Neural progenitor cell (in vitro differentiated cells): ENCODE data around the gene EFCC1. TPM values are rescaled to one million over a fixed set of nuclear protein-coding genes. Genes with fewer than 3 reads are reported as not detected.

Experiments used
- DNase-seq: peaks from one replicate; pipeline ENCODE4 v3.0.0-alpha.2; 2016; ENCODE audit warnings: low spot score
- H2AFZ ChIP-seq: fragments of 200-600 bp; sonication (generic); replicated peaks from 2 replicates; pipeline ENCODE4 v1.6.1; 2016; ENCODE audit warnings: antibody characterized with exemption
- H3F3A ChIP-seq: fragments of 200-600 bp; sonication (generic); 2 replicates; pipeline ENCODE4 v1.6.1; 2016; ENCODE audit warnings: antibody characterized with exemption, low read depth
- H3K27ac ChIP-seq: fragments of 200-600 bp; sonication (generic); 2 replicates; pipeline ENCODE4 v1.5.1; 2016; ENCODE audit warnings: mild to moderate bottlenecking
- H3K27me3 ChIP-seq: fragments of 200-600 bp; sonication (generic); 2 replicates; pipeline ENCODE4 v1.6.1; 2016; ENCODE audit warnings: mild to moderate bottlenecking, moderate library complexity
- H3K36me3 ChIP-seq: fragments of 200-600 bp; sonication (generic); 2 replicates; pipeline ENCODE4 v1.5.1; 2016
- H3K4me1 ChIP-seq: fragments of 200-600 bp; sonication (generic); 2 replicates; pipeline ENCODE4 v1.6.1; 2016; ENCODE audit warnings: mixed run types
- H3K4me2 ChIP-seq: fragments of 200-600 bp; sonication (generic); 2 replicates; pipeline ENCODE4 v1.6.1; 2016
- H3K4me3 ChIP-seq: fragments of 200-600 bp; sonication (generic); 2 replicates; pipeline ENCODE4 v1.5.1; 2016
- H3K79me2 ChIP-seq: fragments of 200-600 bp; sonication (generic); 2 replicates; pipeline ENCODE4 v1.6.1; 2016; ENCODE audit warnings: low read depth
- H3K9ac ChIP-seq: fragments of 200-600 bp; sonication (generic); 2 replicates; pipeline ENCODE4 v1.6.1; 2016
- H3K9me3 ChIP-seq: fragments of 200-600 bp; sonication (generic); 2 replicates; pipeline ENCODE4 v1.5.1; 2016; ENCODE audit warnings: low read depth
- H4K20me1 ChIP-seq: fragments of 200-600 bp; sonication (generic); 2 replicates; pipeline ENCODE4 v1.6.1; 2016; ENCODE audit warnings: low read depth
- H3K27ac Mint-ChIP-seq: 3 replicates; pipeline ENCODE4 v1.8.0; 2021; ENCODE audit warnings: mixed read lengths
- H3K27me3 Mint-ChIP-seq: 2 replicates; pipeline ENCODE4 v1.8.0; 2022; ENCODE audit warnings: low read depth, mild to moderate bottlenecking, inconsistent platforms, moderate library complexity, mixed read lengths; ENCODE audit not compliant: insufficient read depth
- H3K36me3 Mint-ChIP-seq: 3 replicates; pipeline ENCODE4 v1.8.0; 2021; ENCODE audit warnings: mixed read lengths
- H3K4me1 Mint-ChIP-seq: 3 replicates; pipeline ENCODE4 v1.8.0; 2021; ENCODE audit warnings: mixed read lengths
- H3K4me3 Mint-ChIP-seq: 3 replicates; pipeline ENCODE4 v1.8.0; 2021; ENCODE audit warnings: mild to moderate bottlenecking, moderate library complexity, mixed read lengths
- H3K9me3 Mint-ChIP-seq: 3 replicates; pipeline ENCODE4 v1.8.0; 2020; ENCODE audit warnings: mixed read lengths
- EZH2 ChIP-seq: fragments of 200-600 bp; sonication (generic); IDR thresholded peaks from 2 replicates; pipeline ENCODE4 v1.6.1; 2017; ENCODE audit warnings: antibody characterized with exemption, mild to moderate bottlenecking, moderate library complexity
- EZH2phosphoT487 ChIP-seq: fragments of 200-600 bp; sonication (generic); IDR thresholded peaks from 2 replicates; pipeline ENCODE4 v1.6.1; 2017; ENCODE audit warnings: antibody characterized with exemption
- total RNA-seq: library from RNA; depleted of rRNA; stranded (reverse); fragments of >200 nt; gene quantifications from 2 replicates; pipeline ENCODE4 v1.2.3, GENCODE V29; 2015; ENCODE audit warnings: low replicate concordance
- TF ChIP-seq, protein P1 (sequence below): fragments of 200-600 bp; sonication (generic); IDR thresholded peaks from 2 replicates; pipeline ENCODE4 v1.5.1; 2017; ENCODE audit warnings: antibody characterized with exemption, mild to moderate bottlenecking

The EFCC1 gene
- total RNA-seq, 1 donor from 2014 or later, result 1.1 TPM

- no peak overlapping the region for H3K4me3 Mint-ChIP-seq
- peaks cover 35% of the 10 kb centered on the region for H3K4me1 Mint-ChIP-seq
- Histone ChIP-seq H3K79me2 (no peaks in the 10 kb centered on the region), H3K27me3 (no peaks in the 10 kb centered on the region), H3K4me2 (no peak overlapping the region), H3K9ac (no peak overlapping the region), H3F3A (peaks cover 7% of the 10 kb centered on the region), H3K4me1 (peaks cover 12% of the 10 kb centered on the region), H3K4me3 (no peak overlapping the region), H2AFZ (no peak overlapping the region), H3K9me3 (no peaks in the 10 kb centered on the region), H3K36me3 (no peaks in the 10 kb centered on the region), H3K27ac (no peak overlapping the region), H4K20me1 (no peaks in the 10 kb centered on the region)
- H3K9me3 Mint-ChIP-seq, result peaks cover 2% of the 10 kb centered on the region
- H3K27ac Mint-ChIP-seq, result peak overlapping the region; percentile 84
- no peak for TF ChIP-seq EZH2phosphoT487
- TF ChIP-seq EZH2, result no peak
- TF ChIP-seq, protein P1, sequence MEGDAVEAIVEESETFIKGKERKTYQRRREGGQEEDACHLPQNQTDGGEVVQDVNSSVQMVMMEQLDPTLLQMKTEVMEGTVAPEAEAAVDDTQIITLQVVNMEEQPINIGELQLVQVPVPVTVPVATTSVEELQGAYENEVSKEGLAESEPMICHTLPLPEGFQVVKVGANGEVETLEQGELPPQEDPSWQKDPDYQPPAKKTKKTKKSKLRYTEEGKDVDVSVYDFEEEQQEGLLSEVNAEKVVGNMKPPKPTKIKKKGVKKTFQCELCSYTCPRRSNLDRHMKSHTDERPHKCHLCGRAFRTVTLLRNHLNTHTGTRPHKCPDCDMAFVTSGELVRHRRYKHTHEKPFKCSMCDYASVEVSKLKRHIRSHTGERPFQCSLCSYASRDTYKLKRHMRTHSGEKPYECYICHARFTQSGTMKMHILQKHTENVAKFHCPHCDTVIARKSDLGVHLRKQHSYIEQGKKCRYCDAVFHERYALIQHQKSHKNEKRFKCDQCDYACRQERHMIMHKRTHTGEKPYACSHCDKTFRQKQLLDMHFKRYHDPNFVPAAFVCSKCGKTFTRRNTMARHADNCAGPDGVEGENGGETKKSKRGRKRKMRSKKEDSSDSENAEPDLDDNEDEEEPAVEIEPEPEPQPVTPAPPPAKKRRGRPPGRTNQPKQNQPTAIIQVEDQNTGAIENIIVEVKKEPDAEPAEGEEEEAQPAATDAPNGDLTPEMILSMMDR, result no peak
- H3K36me3 Mint-ChIP-seq, result peaks cover 26% of the 10 kb centered on the region
- no peak for DNase-seq
- H3K27me3 Mint-ChIP-seq, result peaks cover 4% of the 10 kb centered on the region
Observed at GRCh38 chr3:129018751-129019150, 17.6 kb downstream of the EFCC1 start.

DNA sequence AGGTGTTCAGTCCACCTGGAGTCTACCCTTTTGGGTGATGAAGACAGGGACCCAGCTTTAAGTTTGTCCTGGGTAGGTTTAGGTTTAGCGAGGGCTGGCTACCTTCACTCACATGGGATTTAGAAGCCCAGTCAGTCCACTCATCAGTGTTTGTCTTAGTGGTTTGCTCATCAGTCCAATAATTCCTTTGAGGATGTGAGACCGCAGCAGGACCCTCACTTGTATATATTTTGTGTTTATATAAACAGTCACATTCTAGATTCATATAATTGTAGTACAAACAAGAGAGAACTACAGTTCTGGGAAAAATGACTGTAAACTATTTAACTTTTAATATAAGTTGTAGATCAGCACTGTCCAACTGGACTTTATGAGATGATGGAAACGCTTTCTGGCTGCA, 18.2 kb downstream of the EFCC1 start:
- Mint-ChIP-seq H3K4me3 (no peak overlapping the region), H3K27ac (no peak overlapping the region), H3K4me1 (peaks cover 35% of the 10 kb centered on the region), H3K27me3 (peaks cover 3% of the 10 kb centered on the region), H3K36me3 (peaks cover 28% of the 10 kb centered on the region), H3K9me3 (peaks cover 2% of the 10 kb centered on the region)
- H3K27me3 ChIP-seq, result no peaks in the 10 kb centered on the region
- H2AFZ ChIP-seq, result no peak overlapping the region
- no peaks in the 10 kb centered on the region for H3K36me3 ChIP-seq
- H3K4me2 ChIP-seq, result no peak overlapping the region
- peaks cover 7% of the 10 kb centered on the region for H3F3A ChIP-seq
- TF ChIP-seq, protein P1, result no peak
- no peak for TF ChIP-seq EZH2phosphoT487
- no peak for TF ChIP-seq EZH2
- H4K20me1 ChIP-seq, result no peaks in the 10 kb centered on the region
- no peak overlapping the region for H3K27ac ChIP-seq
- H3K4me3 ChIP-seq, result no peak overlapping the region
- DNase-seq, result no peak
- H3K79me2 ChIP-seq, result no peaks in the 10 kb centered on the region
- H3K4me1 ChIP-seq, result peaks cover 12% of the 10 kb centered on the region
- no peaks in the 10 kb centered on the region for H3K9me3 ChIP-seq
- no peak overlapping the region for H3K9ac ChIP-seq

DNA sequence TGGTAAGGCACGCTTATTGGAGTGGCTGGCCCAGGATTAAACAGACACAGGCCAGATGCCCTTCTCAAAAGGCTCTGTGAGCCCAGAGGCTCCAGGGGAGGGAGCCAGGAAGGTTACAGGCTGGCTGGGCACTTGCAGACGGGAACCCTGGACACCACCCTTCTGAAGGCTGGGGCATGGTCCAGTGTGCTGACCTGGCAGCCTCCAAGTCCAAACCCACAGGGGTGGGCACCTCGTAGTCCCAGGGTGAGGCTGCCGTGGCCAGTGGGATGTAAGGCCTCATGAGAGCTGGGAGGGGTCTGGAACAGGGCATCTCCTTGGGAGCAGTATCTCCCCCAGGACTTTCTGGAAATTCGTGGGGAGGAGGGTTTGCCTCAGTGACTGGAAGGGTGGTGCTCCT, 19.6 kb downstream of the EFCC1 start:
- Histone ChIP-seq H3F3A (peaks cover 7% of the 10 kb centered on the region), H3K4me1 (peaks cover 12% of the 10 kb centered on the region), H3K9ac (no peak overlapping the region), H3K79me2 (no peaks in the 10 kb centered on the region), H3K27ac (no peak overlapping the region), H2AFZ (no peak overlapping the region), H3K4me3 (no peak overlapping the region), H4K20me1 (no peaks in the 10 kb centered on the region), H3K36me3 (no peaks in the 10 kb centered on the region), H3K4me2 (no peak overlapping the region), H3K9me3 (no peaks in the 10 kb centered on the region), H3K27me3 (peaks cover 9% of the 10 kb centered on the region)
- Mint-ChIP-seq H3K4me1 (peaks cover 37% of the 10 kb centered on the region), H3K36me3 (peaks cover 29% of the 10 kb centered on the region), H3K9me3 (peaks cover 2% of the 10 kb centered on the region), H3K4me3 (no peak overlapping the region), H3K27me3 (peaks cover 2% of the 10 kb centered on the region), H3K27ac (no peak overlapping the region)
- TF ChIP-seq, protein P1, result no peak
- no peak for TF ChIP-seq EZH2
- no peak for TF ChIP-seq EZH2phosphoT487
- no peak for DNase-seq
